ENCODE results near the gene GRM3.

GRCh38 chr7:86778271-86778670 is 134.6 kb downstream of the GRM3 start:
- TF ChIP-seq, protein P1, sequence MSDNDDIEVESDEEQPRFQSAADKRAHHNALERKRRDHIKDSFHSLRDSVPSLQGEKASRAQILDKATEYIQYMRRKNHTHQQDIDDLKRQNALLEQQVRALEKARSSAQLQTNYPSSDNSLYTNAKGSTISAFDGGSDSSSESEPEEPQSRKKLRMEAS (IDR thresholded peaks at IDR 0.05; ENCODE audit: insufficient read depth, insufficient read length) = no peak
- TF ChIP-seq JUN (IDR thresholded peaks at IDR 0.05; ENCODE audit: borderline replicate concordance, insufficient read depth, insufficient read length, low read depth) (no peak), EZH2 (IDR thresholded peaks at IDR 0.05; ENCODE audit: borderline replicate concordance, low read depth, low read length, severe bottlenecking) (no peak), POLR2AphosphoS5 (IDR thresholded peaks at IDR 0.05; ENCODE audit: insufficient read depth, low read depth, low read length) (no peak), POLR2A (IDR thresholded peaks at IDR 0.05; ENCODE audit: low read depth, low read length) (no peak)
- TF ChIP-seq, protein P2, sequence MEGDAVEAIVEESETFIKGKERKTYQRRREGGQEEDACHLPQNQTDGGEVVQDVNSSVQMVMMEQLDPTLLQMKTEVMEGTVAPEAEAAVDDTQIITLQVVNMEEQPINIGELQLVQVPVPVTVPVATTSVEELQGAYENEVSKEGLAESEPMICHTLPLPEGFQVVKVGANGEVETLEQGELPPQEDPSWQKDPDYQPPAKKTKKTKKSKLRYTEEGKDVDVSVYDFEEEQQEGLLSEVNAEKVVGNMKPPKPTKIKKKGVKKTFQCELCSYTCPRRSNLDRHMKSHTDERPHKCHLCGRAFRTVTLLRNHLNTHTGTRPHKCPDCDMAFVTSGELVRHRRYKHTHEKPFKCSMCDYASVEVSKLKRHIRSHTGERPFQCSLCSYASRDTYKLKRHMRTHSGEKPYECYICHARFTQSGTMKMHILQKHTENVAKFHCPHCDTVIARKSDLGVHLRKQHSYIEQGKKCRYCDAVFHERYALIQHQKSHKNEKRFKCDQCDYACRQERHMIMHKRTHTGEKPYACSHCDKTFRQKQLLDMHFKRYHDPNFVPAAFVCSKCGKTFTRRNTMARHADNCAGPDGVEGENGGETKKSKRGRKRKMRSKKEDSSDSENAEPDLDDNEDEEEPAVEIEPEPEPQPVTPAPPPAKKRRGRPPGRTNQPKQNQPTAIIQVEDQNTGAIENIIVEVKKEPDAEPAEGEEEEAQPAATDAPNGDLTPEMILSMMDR (IDR thresholded peaks at IDR 0.05; ENCODE audit: extremely low read depth in 1 of 2, insufficient read depth in 1 of 2, low read depth in 1 of 2, low read length in 2 of 2) = no peak
